Activated CD8-positive, alpha-beta T cell treated with anti-CD3 and anti-CD28 coated beads for 36 hours (primary cell): ENCODE measurements around the gene STARD3. TPM values are rescaled to one million over a fixed set of nuclear protein-coding genes. Genes with fewer than 3 reads are reported as not detected.

ENCODE experiments used
- ATAC-seq: fragments of 200-7000 bp; cut with Tn5 transposase; one replicate; pipeline ENCODE4 v1.10.0; 2021; ENCODE audit warnings: mild to moderate bottlenecking, moderate library complexity
- CTCF ChIA-PET: fragments of 350-600 bp; sonication (Branson Sonifier 250); formaldehyde crosslinking; loops from one replicate; lab custom pipeline; 2021; ENCODE audit warnings: antibody characterized with exemption; lab: Charles Lee
- POLR2A ChIA-PET: fragments of 350-600 bp; sonication (Branson Sonifier 250); formaldehyde crosslinking; loops from one replicate; lab custom pipeline; 2021; ENCODE audit warnings: antibody characterized with exemption; lab: Charles Lee
- DNase-seq: peaks from one replicate; pipeline ENCODE4 v3.0.0-alpha.2; 2020
- H3K27ac Mint-ChIP-seq: one replicate; pipeline ENCODE4 v1.8.0; 2021; ENCODE audit warnings: mild to moderate bottlenecking, mixed read lengths
- H3K27me3 Mint-ChIP-seq: one replicate; pipeline ENCODE4 v1.8.0; 2021; ENCODE audit warnings: mixed read lengths
- H3K36me3 Mint-ChIP-seq: one replicate; pipeline ENCODE4 v1.8.0; 2021; ENCODE audit warnings: low read depth, mixed read lengths
- H3K4me1 Mint-ChIP-seq: one replicate; pipeline ENCODE4 v1.8.0; 2021; ENCODE audit warnings: low read depth, mixed read lengths
- H3K4me3 Mint-ChIP-seq: one replicate; pipeline ENCODE4 v1.8.0; 2021; ENCODE audit warnings: mild to moderate bottlenecking, moderate library complexity, mixed read lengths
- H3K9me3 Mint-ChIP-seq: one replicate; pipeline ENCODE4 v1.8.0; 2021; ENCODE audit warnings: mixed read lengths
- CTCF ChIP-seq: fragments of 200-600 bp; IDR thresholded peaks from one replicate; pipeline ENCODE4 v1.8.0; 2022; ENCODE audit warnings: antibody characterized with exemption, mild to moderate bottlenecking
- intact Hi-C: fragments of 100-400 bp; cut with micrococcal nuclease; formaldehyde crosslinking; loops from one replicate; pipeline ENCODE4 v1.10.0; 2022
- total RNA-seq, 2 experiments: library from RNA; stranded (reverse); gene quantifications; one replicate each; pipeline ENCODE4 v1.2.3, GENCODE V29; 2021

STARD3 gene
- total RNA-seq, 2 experiments from 2014 or later: 48.7 to 50.3 TPM

GRCh38 chr17:39672522-39673334, 35.8 kb downstream of the STARD3 start:
- CTCF ChIA-PET: interaction anchor here (0.8 to 12.7 kb wide), 9 partner anchors 9 to 222 kb away, joined by 3 to 146 read pairs (median 4); partner anchors contain the start of gene PGAP3
- Mint-ChIP-seq H3K36me3 (no peaks in the 10 kb centered on the region), H3K27ac (no peak overlapping the region), H3K4me3 (no peak overlapping the region), H3K27me3 (peaks cover 11% of the 10 kb centered on the region), H3K9me3 (no peaks in the 10 kb centered on the region), H3K4me1 (peaks cover 38% of the 10 kb centered on the region)
- intact Hi-C loops: no loop called here
- DNase-seq (no peak), ATAC-seq (no peak)
- peak; percentile 7 for TF ChIP-seq CTCF
- POLR2A ChIA-PET: interaction anchor here (0.6 to 1.6 kb wide), 4 partner anchors 15 to 382 kb away, joined by 3 to 4 read pairs (median 4); partner anchors contain the start of genes CDK12, MED24 and PGAP3

GRCh38 chr17:39673335-39674081, 36.6 kb downstream of the STARD3 start:
- DNase-seq (no peak), ATAC-seq (no peak)
- Mint-ChIP-seq H3K4me3 (no peak overlapping the region), H3K36me3 (no peaks in the 10 kb centered on the region), H3K27me3 (peaks cover 9% of the 10 kb centered on the region), H3K27ac (no peak overlapping the region), H3K4me1 (peaks cover 42% of the 10 kb centered on the region), H3K9me3 (no peaks in the 10 kb centered on the region)
- CTCF ChIA-PET: interaction anchor here (1.3 to 12.7 kb wide), 4 partner anchors 16 to 126 kb away, joined by 4 to 146 read pairs (median 68); no protein-coding TSS in a partner anchor
- no peak for TF ChIP-seq CTCF
- POLR2A ChIA-PET: interaction anchor here (0.6 to 1.6 kb wide), 2 partner anchors 212 to 258 kb away, joined by 3 read pairs; partner anchors contain the start of gene CDK12
- intact Hi-C loops: no loop called here

GRCh38 chr17:39674179-39674578, 37.2 kb downstream of the STARD3 start:
- TF ChIP-seq CTCF: no peak
- Mint-ChIP-seq H3K9me3 (no peaks in the 10 kb centered on the region), H3K4me3 (no peak overlapping the region), H3K36me3 (no peaks in the 10 kb centered on the region), H3K27ac (no peak overlapping the region), H3K4me1 (peaks cover 45% of the 10 kb centered on the region), H3K27me3 (peaks cover 6% of the 10 kb centered on the region)
- ATAC-seq (no peak), DNase-seq (no peak)
- intact Hi-C loops: no loop called here
- ChIA-PET POLR2A (interaction anchor here (0.6 to 1.6 kb wide), 4 partner anchors 8 to 258 kb away, joined by 3 to 5 read pairs (median 3); partner anchors contain the start of gene CDK12), CTCF (interaction anchor here (1.3 to 12.7 kb wide), 4 partner anchors 21 to 127 kb away, joined by 4 to 146 read pairs (median 88); no protein-coding TSS in a partner anchor)

DNA sequence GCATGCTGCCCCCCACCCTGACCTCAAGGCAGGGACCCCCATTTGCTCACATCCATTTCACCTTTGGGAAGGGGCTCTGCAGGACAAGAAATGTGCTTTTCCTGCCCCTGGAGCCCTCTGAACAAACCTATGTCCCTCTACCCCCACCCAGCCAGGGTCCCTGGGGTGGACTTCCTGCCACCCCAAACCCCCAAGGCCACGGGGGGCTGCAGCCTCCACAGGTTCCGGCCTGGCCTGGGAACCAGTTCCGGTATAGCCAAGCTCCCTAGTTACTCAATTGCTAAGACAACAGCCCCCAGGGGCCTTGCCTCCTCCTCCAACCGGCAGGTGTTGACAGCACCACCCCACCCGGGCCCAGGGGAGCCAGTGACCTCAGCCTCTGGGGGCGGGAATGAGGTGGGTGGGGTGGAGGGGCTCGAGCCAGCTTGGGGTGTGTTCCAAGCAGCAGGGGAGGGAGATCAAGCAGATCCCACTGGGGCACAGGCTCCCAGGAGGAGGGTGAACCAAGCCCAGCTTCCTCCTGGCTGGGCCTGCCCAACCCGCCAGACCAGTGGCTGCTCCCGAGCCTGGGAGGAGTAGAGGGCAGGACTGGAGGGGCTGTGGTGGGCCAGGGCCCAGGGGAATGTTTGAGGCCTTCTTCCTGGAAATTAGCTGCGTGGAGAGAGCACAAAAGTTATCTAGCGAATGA, 37.9 kb downstream of the STARD3 start:
- Mint-ChIP-seq H3K27ac (no peak overlapping the region), H3K4me1 (peaks cover 52% of the 10 kb centered on the region), H3K4me3 (no peak overlapping the region), H3K36me3 (no peaks in the 10 kb centered on the region), H3K27me3 (peaks cover 2% of the 10 kb centered on the region), H3K9me3 (no peaks in the 10 kb centered on the region)
- ATAC-seq (no peak), DNase-seq (no peak)
- no peak for TF ChIP-seq CTCF
- ChIA-PET CTCF (interaction anchor here (0.7 to 12.7 kb wide), 4 partner anchors 9 to 52 kb away, joined by 3 to 146 read pairs (median 25); partner anchors contain the start of gene TCAP), POLR2A (interaction anchor here (0.7 to 2.5 kb wide), 6 partner anchors 9 to 37 kb away, joined by 3 to 15 read pairs (median 4); partner anchors contain the start of gene PGAP3)
- intact Hi-C loops: no loop called here
